GM12873 (cell line): ENCODE data around the gene ZBTB7C.

ENCODE experiments used
- TF ChIP-seq, protein P1 (sequence below): IDR thresholded peaks from 2 replicates; pipeline ENCODE4 v1.5.1; 2012; ENCODE audit warnings: low read depth, mild to moderate bottlenecking, moderate library complexity, low read length, control low read depth; ENCODE audit not compliant: insufficient read depth; ENCODE audit errors: missing control alignments

ZBTB7C gene

GRCh38 chr18:48326901-48327675 is 82.1 kb downstream of the ZBTB7C start:
- TF ChIP-seq, protein P1, sequence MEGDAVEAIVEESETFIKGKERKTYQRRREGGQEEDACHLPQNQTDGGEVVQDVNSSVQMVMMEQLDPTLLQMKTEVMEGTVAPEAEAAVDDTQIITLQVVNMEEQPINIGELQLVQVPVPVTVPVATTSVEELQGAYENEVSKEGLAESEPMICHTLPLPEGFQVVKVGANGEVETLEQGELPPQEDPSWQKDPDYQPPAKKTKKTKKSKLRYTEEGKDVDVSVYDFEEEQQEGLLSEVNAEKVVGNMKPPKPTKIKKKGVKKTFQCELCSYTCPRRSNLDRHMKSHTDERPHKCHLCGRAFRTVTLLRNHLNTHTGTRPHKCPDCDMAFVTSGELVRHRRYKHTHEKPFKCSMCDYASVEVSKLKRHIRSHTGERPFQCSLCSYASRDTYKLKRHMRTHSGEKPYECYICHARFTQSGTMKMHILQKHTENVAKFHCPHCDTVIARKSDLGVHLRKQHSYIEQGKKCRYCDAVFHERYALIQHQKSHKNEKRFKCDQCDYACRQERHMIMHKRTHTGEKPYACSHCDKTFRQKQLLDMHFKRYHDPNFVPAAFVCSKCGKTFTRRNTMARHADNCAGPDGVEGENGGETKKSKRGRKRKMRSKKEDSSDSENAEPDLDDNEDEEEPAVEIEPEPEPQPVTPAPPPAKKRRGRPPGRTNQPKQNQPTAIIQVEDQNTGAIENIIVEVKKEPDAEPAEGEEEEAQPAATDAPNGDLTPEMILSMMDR = no peak

DNA sequence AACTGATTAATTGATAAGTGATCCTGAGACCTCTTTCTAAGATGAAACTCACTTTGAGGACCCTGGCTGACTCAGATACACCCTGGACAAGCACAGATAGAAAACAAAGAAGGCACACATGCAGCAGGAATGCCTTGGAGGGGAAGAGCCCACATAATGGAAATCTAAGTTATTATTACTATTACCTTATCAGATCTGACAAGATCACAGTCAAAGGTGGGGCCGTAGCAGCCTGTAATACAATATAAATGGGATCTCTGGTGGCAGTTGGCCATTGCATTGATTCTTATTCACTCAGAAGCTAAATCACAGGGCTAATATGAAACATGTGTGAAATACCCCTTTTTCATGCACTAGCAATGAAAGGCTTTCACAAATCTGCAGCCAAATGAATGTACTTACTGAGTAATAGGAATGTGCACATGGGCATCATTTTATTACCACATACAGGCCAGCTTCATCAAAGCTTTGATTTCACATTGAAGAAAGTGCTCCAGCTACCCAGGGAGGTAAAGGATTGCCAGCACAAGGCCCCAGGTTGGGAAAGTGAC is 84.0 kb downstream of the ZBTB7C start:
- TF ChIP-seq, protein P1 = no peak

DNA sequence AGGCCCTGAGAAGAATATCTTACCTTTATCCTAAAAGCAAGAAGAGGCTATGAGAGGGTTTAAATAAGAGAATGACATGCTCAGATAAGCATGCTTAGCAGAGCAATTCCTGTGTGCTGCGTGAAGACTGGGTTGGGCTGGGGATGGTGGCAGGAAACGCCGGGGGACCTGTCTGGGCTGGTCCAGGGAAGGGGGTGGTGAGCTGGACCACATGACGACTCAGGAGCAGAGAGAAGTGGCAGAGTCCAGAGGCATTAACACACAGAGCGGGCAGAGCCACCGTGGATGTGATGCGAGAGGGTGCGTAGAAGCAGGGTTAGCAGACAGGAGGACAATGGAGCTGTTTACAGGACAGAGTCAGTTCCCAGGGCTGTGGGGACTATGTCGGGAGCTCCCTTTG is 84.5 kb downstream of the ZBTB7C start:
- TF ChIP-seq, protein P1 = no peak

DNA sequence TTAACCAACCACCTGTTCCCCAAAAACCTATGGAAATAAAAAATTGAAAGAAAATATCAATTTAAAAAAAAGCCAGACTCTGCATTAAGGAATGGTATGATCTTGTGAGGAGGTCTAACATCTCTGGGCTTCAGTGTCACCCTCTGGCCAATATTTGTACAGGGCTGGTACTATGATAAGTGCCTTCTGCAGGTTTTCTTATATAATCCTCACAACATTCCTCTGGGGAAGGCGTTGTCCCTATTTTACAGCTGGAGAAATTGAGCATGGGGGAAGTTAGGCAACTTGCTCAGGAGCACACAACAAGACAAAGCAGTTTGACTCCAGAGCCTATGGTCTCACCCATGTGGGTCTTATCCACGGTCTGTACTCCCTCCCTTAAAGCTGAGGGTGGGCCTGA is 86.0 kb downstream of the ZBTB7C start:
- TF ChIP-seq, protein P1 = no peak

DNA sequence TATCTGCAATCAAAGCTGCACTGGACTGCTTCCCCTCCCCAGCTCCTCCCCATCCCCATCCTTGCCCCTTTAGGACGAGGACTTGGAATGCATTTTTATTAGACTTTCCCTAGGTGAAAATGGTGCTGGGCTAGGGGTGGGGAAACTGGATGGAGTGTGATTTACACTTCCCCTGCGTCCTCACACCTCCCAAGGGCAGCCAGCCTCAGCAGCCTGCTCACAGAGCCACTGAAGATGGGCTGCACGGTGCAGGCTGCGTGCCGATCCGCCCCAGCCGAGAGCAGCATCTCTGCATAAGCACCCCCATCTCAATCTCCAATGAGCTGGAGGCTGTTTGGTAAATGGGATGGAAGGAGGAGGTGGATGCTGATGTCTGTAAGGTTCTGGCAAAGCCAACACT is 87.6 kb downstream of the ZBTB7C start:
- TF ChIP-seq, protein P1 = no peak

GRCh38 chr18:48321121-48321520 is 88.1 kb downstream of the ZBTB7C start:
- TF ChIP-seq, protein P1 = no peak

DNA sequence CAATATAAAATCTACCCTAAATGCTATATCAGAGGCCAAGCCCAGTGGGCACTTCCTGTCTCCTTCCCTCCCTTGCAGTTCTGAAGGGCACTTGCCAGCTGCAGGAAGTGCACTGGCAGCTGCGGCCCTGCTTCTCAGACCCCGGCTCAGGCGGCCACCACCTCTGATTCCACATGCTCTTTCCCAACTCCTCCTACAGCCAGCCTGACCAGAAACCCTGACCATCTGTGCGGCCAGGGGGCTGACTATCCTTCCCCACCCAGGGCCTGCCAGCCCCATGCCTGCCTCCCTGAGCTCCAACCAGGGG is 88.6 kb downstream of the ZBTB7C start:
- TF ChIP-seq, protein P1 = no peak
